DMS 273 treated with DMSO at 0.1 percent for 48 hours (cell line): Measurements from ENCODE around the gene ADCK1.
A peak's percentile ranks its signal among the peaks of the same experiment; 100 is the strongest.
"Not testable (repeated sequence)": the region's sequence is repeated elsewhere in the genome, so short reads cannot be mapped to it uniquely, and the experiment has no call there.

Experiments
- DNase-seq: peaks from one replicate; lab custom pipeline; 2025; lab: John Stamatoyannopoulos, UW

ADCK1 gene

GRCh38 chr14:77865455-77865854 lies 65.5 kb downstream of the ADCK1 start:
- DNase-seq = no peak

GRCh38 chr14:77866932-77867331 lies 67.0 kb downstream of the ADCK1 start:
- DNase-seq = no peak

- no peak for DNase-seq
Measured at GRCh38 chr14:77867476-77867875, 67.6 kb downstream of the ADCK1 start.

- DNase-seq = no peak
Measured at GRCh38 chr14:77868552-77869285, 68.8 kb downstream of the ADCK1 start.

- peak; percentile 8 for DNase-seq
Measured at GRCh38 chr14:77869340-77869739, 69.4 kb downstream of the ADCK1 start.

GRCh38 chr14:77870646-77871045 lies 70.7 kb downstream of the ADCK1 start:
- no peak for DNase-seq

GRCh38 chr14:77872152-77872551 lies 72.2 kb downstream of the ADCK1 start:
- DNase-seq = no peak

- no peak for DNase-seq
Measured at GRCh38 chr14:77872983-77873382, 73.1 kb downstream of the ADCK1 start.

GRCh38 chr14:77878783-77879182 lies 78.9 kb downstream of the ADCK1 start:
- DNase-seq = no peak

GRCh38 chr14:77880056-77880455 lies 80.1 kb downstream of the ADCK1 start:
- DNase-seq = no peak

GRCh38 chr14:77882098-77882497 lies 82.2 kb downstream of the ADCK1 start:
- DNase-seq = peak; percentile 91

GRCh38 chr14:77882636-77883035 lies 82.7 kb downstream of the ADCK1 start:
- DNase-seq = no peak

- no peak for DNase-seq
Measured at GRCh38 chr14:77883131-77883846, 83.4 kb downstream of the ADCK1 start.

GRCh38 chr14:77883847-77884238 lies 83.9 kb downstream of the ADCK1 start:
- DNase-seq = no peak

GRCh38 chr14:77885367-77885766 lies 85.5 kb downstream of the ADCK1 start:
- no peak for DNase-seq

- no peak for DNase-seq
Measured at GRCh38 chr14:77886010-77886409, 86.1 kb downstream of the ADCK1 start.

GRCh38 chr14:77888903-77889302 lies 89.0 kb downstream of the ADCK1 start:
- not testable (repeated sequence) for DNase-seq

GRCh38 chr14:77889971-77890442 lies 90.1 kb downstream of the ADCK1 start:
- DNase-seq = no peak

GRCh38 chr14:77890873-77891272 lies 91.0 kb downstream of the ADCK1 start:
- DNase-seq = no peak

GRCh38 chr14:77892381-77892871 lies 92.5 kb downstream of the ADCK1 start:
- no peak for DNase-seq

- no peak for DNase-seq
Measured at GRCh38 chr14:77892890-77893484, 93.1 kb downstream of the ADCK1 start.

GRCh38 chr14:77897374-77897773 lies 97.5 kb downstream of the ADCK1 start:
- DNase-seq = no peak

GRCh38 chr14:77902811-77903210 lies 102.9 kb downstream of the ADCK1 start:
- DNase-seq = no peak
